GM21447 (cell line): ENCODE data around the gene RET.
A peak's percentile ranks its signal among the peaks of the same experiment; 100 is the strongest.
"Not testable (repeated sequence)": the region's sequence is repeated elsewhere in the genome, so short reads cannot be mapped to it uniquely, and the experiment has no call there.

Source experiments
- ATAC-seq: cut with Tn5 transposase; IDR thresholded peaks from one replicate; pipeline ENCODE4 v1.9.1; 2021; ENCODE audit not compliant: unreplicated experiment

Gene RET

GRCh38 chr10:43076311-43076875 lies 476 bp upstream of the RET start:
- no peak for ATAC-seq

DNA sequence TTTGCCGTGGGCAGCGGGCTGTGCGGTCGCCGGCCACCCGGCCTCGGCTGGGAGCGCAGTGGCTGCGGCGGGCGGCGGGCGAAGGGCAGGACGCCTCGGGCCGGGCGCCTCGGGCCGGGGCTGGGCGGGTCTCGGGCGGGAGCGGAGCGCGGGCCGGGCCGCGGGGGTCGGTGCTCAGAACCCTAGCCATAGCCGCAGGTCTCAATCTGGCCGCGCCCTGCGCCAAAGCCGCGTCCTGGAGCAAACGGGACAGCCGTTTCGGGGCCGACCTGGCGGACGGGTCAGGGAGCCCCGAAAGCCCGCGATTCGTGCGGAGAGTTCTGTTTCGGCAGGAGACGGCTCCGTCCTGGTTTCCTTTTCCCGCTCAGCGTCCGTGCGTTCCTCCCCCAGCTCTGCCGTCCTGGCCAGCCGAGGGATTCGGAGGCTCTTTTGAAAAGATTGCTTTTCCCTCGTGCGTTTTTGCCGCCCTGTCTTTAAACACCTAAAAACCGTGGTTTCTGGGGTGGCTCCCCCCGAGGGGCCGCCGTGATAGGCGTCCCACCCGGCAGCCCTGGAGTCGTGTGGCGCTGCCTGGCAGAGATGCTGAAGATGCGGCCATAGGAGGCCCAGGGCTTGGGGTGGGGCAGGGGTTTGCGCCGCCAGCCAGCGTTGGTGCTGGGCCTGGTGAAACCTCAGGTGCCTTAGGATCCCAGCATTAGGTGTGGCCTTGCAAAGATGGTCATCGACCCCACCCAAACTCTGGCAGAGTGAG lies 727 bp downstream of the RET start:
- no peak for ATAC-seq

DNA sequence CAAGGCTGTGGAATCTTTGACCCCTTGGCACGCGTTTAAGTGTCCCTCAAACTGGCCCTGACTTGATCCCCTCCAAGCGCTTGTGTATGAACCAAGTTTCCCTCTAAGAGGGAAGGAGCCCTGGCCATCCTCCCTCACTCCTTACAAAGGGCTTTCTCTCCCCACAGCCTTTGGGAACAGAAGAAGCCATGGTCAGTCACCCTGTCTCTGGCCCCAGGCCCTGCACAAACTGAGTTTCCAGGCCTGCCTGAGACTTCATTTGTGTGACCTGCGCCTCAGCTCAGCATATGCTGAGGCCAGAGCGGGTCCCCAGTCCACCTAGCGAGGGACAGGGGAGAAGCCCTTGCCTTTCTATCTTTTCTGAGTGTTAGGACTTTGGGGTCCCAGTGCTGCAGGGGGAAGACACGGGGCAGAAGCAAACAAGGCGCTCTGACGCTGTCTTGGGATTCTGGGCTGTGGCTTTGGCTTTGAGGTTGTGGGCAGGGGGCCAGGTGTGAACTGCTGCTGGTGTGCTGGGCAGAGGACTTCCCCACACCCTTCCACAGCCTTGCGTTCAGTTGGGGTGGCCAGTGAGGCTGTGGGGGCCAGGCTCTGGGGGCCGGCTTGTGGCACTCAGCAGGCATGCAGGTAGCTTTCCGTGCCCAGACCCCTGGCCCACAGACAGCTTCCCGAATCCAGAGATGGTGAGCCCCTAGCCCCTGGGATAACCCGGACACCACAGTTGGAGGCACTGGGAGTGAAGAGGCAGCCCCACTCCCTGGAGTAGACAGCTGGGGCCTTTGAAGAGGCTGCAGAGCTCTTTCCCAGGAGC lies 1.5 kb downstream of the RET start:
- no peak for ATAC-seq

GRCh38 chr10:43078986-43079273 lies 2.1 kb downstream of the RET start:
- no peak for ATAC-seq

DNA sequence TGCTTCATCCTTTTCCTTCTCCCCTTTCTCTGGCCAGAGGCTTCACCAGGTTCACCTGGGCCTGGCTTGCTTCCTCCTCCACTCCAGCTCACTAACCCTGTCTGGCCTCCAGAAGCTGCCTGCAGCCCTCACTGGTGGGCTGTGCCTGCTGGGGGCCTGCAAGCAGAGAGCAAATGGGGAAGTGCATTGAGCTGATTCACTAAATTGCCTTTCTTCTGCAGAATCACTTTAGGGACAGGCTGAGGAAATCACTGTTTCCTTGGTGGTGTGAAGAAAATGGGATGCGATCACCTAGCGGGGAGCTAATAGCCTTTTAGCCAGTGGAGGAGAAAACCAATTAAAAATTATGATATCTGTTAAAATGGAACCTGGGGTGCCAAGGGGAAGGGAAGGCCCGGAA lies 3.0 kb downstream of the RET start:
- ATAC-seq = no peak

- ATAC-seq = no peak
These were observed 5.2 kb downstream of the RET start for GRCh38 chr10:43082087-43082486.

DNA sequence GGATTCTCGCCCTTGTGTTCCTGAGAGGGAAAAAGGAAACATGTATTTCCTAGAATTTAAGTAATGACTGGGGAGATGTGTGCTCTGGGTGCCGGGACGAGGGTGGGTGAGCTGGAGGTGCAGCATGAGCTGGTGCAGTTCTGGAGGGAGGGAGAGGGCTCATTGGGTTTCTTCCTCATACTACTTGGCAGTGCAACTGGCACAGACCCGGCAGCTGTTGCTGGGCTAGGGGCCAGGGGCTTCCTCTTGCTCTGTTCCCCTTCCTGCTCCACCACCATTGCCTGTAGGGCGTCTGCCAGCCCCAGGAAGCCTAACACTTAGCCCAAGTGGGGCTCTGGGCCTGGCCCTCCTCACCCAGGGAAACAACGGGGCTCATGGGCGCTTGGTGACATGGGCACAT lies 5.9 kb downstream of the RET start:
- no peak for ATAC-seq

GRCh38 chr10:43083764-43084163 lies 6.9 kb downstream of the RET start:
- ATAC-seq = peak; percentile 60

GRCh38 chr10:43084812-43085211 lies 7.9 kb downstream of the RET start:
- no peak for ATAC-seq

DNA sequence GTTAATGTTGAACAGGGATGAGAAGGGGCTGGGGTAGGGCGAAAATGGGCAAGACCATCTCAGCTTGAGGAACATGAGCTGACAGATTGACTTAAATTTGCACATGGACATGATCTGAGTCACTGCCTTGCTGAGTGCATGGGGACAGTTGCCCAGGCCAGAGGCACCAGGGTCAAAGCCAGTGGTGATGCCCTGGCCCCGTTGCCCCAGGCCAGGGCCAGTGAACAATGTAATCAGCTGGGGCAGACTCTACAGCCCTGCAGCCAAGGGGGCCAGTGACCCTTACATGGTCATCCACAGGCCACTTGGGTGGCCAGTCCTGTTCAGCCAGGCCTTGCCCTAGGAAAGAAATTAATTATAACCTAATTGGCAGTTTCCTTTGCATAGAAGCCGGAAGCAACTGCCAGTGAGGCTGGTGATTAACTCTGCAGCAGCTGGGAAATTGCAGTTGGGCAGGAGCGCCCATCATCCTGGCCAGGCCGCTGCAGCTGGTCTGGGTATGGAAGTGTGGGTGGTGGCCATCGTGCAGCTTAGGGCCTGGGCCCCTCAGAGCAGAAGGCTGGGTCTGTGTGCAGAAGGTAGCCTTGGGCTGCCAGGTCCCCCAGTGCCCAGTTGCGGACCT lies 9.6 kb downstream of the RET start:
- ATAC-seq = no peak

DNA sequence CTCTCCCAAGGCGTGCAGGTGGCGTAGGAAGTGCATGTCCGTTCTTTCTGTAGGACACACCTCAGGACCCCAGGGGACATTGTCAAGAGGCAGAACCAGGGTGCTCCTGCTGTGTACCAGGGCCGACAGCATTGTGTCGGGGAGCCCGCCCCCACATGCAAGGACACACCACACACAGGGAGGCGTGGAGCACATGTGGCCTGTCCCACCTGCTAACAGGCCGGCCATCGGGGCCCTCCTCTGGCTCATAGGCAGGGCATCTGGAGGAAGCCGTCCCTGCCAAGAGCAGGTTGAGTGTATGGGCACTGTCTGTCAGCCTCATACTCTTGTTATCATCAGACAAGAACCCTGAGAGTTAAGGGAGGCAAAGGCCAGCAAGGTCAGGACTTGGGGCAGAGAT lies 12.7 kb downstream of the RET start:
- ATAC-seq = no peak

- no peak for ATAC-seq
These were observed 13.3 kb downstream of the RET start for GRCh38 chr10:43090188-43090587.

DNA sequence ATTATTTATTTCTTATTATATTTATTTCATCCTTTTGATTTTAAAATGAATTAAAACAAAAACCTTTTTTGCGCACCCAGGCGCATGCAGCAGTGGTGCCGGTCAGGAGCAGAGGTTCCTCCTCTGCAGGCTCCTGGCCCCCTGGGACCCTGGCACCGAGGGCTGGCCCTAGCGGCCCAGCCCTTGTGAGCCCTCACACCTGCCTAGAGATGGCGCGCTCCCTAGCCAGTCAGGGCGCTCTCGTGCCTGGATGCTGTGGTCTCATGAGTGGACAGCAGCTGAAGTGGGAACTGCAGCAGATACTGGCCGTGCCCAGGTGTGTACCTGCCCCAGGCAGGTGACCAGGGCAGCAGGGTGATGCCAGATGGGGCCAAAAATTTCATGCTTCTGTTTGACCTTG lies 13.8 kb downstream of the RET start:
- no peak for ATAC-seq

- ATAC-seq = no peak
These were observed 15.0 kb downstream of the RET start for GRCh38 chr10:43091846-43092245.

GRCh38 chr10:43093423-43094076 lies 16.7 kb downstream of the RET start:
- no peak for ATAC-seq

- no peak for ATAC-seq
These were observed 17.2 kb downstream of the RET start for GRCh38 chr10:43094085-43094484.

GRCh38 chr10:43099339-43099738 lies 22.5 kb downstream of the RET start:
- ATAC-seq = not testable (repeated sequence)

DNA sequence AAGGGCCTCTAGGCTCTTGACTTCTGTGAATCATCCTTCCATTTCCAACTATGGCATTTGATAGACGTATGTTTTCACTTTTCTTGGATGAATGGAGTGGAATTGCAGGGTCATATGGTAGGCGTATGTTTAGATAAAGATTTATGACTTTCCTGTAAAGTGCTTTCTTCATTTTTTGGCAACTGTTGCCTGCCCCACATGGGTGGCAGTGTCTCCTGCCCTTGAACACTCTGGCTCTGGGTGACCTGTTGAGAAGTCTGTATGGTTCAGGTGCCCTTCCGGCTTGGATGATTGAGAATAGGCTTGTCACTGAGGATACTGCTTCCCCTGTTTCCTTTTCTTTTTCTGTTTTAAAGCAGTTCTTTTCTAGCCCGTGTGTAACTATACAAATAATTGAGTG lies 23.1 kb downstream of the RET start:
- no peak for ATAC-seq

DNA sequence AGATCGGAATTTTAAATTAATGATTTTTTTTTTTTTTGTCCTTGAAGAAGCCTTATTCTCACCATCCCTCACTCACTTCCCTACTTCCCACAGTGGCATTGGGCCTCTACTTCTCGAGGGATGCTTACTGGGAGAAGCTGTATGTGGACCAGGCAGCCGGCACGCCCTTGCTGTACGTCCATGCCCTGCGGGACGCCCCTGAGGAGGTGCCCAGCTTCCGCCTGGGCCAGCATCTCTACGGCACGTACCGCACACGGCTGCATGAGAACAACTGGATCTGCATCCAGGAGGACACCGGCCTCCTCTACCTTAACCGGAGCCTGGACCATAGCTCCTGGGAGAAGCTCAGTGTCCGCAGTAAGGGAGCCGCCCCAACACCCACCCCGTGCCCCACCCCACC lies 23.5 kb downstream of the RET start:
- ATAC-seq = no peak

- no peak for ATAC-seq
These were observed 25.4 kb downstream of the RET start for GRCh38 chr10:43102063-43102828.
